Stimulated activated CD4-positive, alpha-beta T cell treated with anti-CD3 and anti-CD28 coated beads, Interleukin-4, amount 100 ng/mL, for 4 hours (primary cell): ENCODE results near the gene PHF5A.

ENCODE experiments used
- DNase-seq, 2 experiments: peaks; one replicate each; pipeline ENCODE4 v3.0.0-alpha.2; 2020

The PHF5A gene

DNA sequence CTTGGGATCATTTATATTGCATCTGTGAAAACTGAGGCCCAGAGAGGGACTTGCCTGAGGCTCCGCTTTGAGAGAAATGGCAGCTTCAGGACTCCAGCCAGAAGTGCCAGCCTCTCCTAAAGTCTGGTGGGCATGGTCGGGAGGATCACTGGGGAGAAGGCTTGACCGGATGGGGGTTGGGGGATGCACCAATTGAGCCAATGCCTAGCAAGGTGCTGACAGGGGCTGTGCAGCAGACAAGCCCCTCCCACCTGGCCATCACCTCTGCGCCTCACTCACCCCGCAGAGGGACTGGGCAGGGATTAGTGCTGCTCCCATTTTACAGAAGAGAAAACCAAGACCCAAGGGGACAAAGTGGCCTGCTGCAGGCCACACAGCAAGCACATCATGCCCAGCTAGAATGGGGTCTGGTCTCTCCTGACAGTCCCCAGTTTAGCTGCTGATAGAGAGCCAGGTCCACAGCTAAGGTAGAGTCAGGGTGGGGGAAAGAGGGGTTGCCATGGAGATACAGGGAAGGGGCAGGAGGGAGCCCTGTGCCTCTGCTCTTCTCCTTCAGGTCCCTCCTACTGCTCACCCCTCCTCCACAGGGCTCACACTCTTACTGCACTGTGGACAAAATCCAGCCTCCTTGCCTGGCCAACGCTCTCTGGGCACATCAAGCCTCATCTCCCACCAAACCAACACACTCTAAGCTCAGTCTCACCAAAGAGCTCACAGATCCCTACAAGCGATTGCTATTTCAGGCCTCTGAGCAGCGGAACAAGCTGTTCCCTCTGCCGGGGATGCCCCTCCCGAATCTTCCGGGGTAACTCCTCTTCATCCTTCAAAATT lies 57.3 kb downstream of the PHF5A start:
- DNase-seq = no peak

DNA sequence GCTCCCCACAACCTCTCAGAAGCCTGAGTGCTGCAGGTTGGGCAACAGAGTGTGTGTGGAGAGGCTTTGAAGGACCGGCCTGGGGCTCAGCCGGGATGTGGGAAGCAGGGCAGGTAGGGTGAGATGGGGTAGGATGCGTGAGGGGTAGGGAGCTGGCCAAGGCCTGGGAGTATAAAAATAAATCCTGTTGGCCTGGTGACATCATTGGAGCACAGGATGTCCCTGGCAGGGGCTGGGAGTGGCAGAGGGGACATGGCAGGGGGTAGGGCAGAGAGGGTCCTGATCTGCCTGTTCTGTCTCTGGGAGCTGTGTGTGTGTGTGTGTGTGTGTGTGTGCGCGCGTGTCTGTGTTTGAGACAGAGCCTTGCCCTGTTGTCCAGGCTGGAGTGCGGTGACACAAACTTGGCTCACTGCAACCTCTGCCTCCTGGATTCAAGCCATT lies 58.2 kb downstream of the PHF5A start:
- DNase-seq = no peak
